ENCODE results near the gene PDIK1L.

- TF ChIP-seq CTCF (IDR thresholded peaks at IDR 0.05) = no peak
- no peak for TF ChIP-seq EP300 (IDR thresholded peaks at IDR 0.05)
Measured at GRCh38 chr1:26069941-26070295, 41.7 kb upstream of the PDIK1L start.
